ENCODE results near the gene PARN.
"Not testable (repeated sequence)": the region's sequence is repeated elsewhere in the genome, so short reads cannot be mapped to it uniquely, and the experiment has no call there.

The PARN gene, protein sequence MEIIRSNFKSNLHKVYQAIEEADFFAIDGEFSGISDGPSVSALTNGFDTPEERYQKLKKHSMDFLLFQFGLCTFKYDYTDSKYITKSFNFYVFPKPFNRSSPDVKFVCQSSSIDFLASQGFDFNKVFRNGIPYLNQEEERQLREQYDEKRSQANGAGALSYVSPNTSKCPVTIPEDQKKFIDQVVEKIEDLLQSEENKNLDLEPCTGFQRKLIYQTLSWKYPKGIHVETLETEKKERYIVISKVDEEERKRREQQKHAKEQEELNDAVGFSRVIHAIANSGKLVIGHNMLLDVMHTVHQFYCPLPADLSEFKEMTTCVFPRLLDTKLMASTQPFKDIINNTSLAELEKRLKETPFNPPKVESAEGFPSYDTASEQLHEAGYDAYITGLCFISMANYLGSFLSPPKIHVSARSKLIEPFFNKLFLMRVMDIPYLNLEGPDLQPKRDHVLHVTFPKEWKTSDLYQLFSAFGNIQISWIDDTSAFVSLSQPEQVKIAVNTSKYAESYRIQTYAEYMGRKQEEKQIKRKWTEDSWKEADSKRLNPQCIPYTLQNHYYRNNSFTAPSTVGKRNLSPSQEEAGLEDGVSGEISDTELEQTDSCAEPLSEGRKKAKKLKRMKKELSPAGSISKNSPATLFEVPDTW

DNA sequence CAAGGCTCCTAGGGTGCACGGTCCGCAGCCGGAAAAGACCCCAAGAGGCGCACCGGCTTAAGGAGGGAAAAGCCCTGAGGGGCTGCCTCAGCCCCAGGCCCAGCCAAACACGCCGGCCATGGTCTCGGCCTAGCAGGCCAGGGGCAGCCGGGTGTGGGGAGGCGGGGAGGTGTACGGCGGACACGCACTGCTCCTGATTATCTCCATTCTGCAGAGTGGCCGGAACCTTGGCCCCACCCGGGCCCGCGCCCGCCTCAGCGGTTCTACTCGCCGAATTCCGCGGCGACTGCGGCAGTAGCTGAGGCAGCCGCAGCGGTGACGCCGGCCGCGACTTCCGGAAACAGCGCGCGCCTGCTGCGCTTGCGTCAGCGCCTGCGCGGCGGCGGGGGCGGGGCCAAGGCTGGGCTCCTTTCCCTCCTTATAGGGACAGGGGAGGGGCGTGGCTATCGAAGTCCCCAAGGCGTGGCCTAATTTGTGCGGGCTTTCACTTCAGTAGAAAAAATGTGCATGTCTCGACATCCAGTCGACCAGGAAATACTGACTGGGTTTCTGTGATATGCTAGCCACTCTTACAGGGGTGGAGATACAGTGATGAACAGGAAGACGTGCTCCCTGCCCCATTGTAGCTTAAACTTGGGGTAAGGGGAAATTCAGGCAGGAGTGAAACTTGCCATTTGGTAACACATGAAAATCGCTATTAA lies at the start of gene PARN:
Gene PARN, minus strand, starts transcription at position 342 of the 701 bp plus-strand sequence. Its CDS starts 135 bp downstream, at position 207.
- peak; percentile 88 for DNase-seq

DNA sequence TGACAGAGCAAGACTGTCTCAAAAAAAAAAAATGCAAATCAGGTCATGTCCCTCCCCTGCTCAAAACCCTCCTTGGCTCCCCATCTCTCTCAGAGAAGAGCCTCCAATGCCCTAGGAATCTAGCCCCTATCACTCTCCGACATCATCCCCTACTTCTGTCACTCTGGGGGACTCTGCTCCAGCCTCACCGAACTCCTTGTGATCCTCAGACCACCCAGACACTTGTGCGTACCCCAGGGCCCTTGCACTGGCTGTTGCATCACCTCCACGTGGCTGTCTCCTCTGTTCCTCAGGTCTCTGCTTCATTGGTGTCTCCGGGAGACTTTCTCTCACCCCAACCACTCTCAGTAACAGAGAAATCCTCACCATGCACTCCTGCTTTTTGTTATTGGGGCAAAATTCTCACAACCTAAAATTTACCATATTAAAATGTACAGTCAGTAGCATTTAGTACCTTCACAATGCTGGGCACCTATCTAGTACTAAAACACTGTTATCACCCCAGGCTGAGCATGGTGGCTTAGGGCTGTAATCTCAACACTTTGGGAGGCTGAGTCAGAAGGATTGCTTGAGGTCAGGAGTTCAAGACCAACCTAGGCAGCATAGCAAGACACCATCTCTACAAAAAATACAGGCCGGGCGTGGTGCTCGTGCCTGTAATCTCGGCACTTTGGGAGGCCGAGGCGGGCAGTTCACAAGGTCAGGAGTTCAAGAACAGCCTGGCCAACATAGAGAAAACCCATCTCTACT lies 48.9 kb upstream of the PARN start:
- no peak for DNase-seq

DNA sequence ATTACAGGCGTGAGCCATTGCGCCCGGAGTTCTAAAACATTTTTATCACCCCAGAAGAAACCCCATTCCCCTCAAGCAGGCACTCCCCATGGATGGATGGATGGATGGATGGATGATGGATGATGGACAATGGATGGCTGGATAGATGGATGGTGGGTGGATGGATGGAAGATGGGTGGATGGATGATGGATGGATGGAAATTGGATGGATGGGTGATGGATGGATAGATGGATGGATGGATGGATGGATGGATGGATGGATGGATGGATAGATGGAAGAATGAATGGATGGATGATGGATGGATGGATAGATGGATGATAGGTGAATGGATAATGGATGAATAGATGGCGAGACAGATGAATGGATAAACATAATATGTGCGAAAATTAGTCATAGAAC lies 47.6 kb upstream of the PARN start:
- DNase-seq = no peak

DNA sequence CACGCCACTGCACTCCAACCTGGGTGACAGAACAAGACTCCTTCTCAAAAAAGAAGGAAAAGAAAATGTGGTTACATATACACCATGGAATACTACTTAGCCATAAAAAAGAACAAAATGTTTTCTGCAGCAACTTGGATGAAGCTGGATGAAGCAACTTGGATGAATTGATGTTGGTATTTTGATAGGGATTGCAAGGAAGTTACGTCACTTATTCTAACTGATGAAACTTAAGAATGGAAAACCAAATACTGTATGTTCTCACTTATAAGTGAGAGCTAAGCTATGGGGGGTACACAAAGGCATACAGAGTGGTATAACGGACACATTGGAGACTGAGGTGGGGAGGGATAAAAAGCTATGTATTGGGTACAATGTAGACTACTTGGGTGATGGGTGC lies 46.6 kb upstream of the PARN start:
- no peak for DNase-seq

DNA sequence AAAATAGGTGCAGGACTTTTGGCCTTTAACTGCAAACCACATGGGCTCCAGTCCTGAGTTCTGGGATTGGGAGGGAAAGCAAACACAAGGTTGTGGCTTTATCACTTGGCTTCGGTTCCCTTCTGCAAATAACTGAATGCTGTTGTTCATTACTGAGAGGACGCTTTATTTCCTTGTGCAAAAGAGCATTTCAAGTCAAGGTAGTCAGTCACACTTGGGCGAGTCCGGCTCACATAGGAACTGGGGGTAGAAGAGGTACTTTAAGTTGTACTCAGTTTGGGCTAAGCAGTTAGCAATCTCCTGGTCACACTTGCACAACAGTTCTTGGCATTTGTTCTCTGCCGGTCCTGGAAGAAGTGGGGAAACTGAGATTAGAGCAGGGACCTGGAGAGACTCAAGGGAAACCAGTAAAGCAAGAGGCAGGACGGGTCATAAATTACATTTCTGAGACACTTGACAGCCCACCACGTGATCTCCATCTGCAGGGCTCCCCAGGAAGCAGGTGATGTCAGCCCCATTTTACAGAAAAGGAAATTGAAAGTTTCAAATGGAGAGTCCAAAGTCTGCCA lies 42.4 kb upstream of the PARN start:
- DNase-seq = peak; percentile 7

DNA sequence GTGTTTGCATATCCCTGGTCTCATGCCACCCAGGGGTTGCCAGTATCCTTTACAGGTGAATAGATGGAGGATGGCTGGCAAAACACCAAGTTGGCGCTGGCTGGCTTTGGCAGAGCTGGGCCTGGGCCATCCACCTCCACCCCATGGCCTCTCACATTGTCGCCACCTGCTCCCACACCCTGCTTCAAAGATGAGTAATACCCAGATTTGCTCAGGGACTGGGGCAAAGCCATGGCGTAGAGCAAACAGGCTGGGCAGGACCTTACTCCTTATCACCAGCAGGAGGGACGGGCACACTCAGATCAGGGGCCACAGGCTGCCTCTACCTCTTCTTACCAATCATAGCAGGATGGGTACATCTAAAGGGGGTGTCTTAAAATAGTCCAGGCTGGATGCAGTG lies 39.7 kb upstream of the PARN start:
- DNase-seq = no peak

DNA sequence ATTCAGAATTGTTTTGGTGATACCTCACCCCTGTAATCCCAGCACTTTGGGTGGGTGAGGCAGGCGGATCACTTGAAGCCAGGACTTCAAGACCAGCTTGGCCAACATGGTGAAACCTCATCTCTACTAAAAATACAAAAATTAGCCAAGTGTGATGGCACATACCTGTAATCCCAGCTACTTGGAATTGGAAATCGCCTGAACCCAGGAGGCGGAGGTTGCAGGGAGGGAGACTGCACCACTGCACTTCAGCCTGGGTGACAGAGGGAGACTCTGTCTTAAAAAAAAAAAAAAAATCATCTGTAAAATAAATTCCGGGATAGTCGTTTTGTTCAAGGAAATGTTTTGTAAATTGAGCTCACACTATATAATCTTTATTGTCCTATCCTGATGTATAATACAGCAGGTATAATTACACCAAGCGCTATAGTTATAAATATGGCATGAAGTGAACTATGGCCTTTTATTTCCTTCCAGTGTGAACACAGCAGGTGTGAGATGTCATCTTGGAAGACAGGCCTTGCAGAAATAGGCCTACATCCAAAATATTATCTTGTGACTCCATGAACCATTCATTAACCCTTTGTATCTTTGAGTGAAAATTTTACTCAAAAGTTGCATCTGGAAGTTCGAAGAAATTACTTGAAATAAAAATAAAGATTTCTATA lies 38.6 kb upstream of the PARN start:
- DNase-seq = no peak

DNA sequence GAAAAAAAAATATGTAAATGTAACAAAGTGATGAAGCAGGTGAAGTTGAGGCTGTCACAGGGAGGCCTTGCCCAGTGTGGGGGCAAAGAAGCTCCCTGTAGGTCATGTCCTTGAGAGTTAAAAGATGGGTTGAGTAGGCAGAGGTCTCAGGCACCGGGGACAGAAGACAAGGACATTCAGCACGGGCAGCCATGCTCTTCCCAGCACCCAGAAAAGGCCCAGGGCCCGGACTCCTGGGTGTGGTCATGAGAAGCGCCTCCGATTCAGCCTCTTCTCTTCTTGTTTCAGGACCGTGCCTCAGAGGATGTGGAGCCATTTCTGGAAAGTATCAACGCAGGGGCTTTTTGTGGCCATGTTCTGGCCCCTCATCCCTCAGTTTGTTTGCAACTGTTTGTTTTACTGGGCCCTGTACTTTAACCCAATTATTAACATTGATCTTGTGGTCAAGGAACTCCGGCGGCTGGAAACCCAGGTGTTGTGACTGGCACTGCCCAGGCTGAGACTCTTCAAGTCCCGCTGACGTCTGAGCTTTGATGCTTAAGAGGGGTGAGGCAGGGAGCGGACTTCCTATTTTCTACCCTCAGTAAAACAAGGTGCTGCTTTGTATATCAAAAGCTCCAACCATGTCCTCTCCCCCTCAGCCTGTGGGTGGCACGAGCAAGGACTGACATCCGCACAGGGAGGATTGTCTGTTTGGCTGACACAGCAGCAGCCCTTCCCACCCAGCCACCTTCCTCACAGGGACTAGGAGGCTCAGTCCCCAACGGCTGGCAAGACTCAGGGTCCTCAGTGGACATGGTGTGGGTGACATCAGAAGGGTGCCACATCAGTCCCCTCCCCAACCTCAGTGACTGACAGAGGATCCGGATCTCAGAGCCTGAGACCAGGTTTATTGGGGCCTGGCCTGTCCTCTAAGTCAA lies 37.5 kb upstream of the PARN start:
- no peak for DNase-seq

DNA sequence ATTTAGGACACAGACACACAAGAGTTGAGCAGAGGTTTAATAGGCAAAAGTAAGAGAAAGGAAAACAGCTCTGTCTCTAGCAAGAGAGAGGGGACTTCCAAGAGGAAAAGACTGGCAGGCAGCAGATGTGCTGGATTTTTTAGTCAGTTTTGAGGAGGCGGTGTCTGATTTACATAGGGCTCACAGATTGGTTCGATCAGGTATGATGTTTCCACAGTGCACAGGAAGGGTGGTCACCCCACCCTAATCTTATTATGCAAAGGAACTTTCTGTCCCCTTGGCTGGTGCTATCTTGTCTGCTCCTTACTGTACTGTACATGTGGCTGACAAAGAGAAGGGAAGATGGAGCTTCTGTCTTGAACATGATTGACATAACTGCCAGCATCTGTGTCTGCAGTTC lies 28.0 kb upstream of the PARN start:
- DNase-seq = no peak

DNA sequence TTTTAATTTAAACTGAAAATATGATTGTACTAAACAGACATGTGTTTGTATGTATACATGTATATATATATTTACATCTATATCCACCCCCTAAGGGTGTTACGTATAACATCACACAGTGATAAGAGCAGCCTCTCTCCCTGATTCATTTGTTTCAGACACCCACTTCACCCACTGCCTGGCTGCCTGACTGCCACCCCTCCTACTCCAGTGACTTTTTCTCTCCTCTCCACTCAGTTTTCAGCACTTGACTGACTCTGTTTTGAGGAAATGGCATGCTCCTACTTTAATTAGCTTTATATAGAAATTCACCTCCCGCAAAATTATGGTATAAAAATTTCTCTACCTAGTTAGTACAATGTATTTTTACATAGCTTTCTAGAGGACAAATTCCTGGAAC lies 22.7 kb upstream of the PARN start:
- no peak for DNase-seq

DNA sequence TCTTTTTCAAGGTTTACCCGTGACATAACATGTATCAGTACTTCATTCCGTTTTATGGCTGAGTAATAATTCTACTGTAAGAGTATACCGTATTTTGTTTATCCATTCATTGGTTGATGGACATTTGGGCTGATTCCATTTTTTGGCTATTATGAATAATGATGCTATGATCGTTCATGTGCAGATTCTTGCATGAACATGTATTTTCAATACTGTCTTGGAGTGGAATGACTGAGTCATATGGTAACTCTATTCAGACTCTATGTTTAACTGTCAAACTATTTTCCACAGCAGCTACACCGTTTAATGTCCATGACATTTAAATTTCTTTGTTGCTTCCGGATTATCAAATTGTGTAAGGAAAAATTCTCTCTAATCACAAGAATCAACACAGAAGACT lies 20.6 kb upstream of the PARN start:
- no peak for DNase-seq

DNA sequence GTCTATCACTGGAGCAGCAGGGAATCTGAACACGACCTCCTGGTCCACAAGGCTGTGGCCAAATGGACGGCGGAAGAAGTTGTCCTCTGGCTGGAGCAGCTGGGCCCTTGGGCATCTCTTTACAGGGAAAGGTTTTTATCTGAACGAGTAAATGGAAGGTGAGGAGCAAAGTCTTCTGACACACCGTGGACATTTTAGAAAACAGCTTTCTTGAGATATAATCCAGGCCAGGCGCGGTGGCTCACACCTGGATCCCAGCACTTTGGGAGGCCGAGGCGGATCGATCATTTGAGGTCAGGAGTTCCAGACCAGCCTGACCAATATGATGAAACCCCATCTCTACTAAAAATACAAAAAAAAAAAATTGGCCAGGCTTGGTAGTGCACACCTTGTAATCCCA lies 19.8 kb upstream of the PARN start:
- DNase-seq = no peak

DNA sequence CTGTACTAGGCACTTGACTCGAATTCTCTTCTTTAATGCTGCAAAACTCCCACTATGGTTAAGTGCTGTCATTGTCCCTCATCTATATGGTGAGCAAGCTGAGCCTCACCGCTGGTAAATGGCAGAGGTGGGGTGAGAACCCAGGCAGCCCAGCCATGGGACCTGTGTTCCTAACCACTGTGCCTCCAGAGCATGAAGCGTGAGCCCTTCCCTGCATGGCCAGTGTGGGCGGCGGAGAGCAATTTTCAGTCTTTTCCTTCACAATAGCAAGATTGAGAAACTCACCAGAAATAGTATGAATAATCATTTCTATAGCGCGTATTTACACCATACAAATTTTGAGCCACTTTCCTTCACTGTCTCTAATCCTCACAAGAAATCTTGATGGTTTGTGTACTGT lies 11.9 kb upstream of the PARN start:
- DNase-seq = no peak

DNA sequence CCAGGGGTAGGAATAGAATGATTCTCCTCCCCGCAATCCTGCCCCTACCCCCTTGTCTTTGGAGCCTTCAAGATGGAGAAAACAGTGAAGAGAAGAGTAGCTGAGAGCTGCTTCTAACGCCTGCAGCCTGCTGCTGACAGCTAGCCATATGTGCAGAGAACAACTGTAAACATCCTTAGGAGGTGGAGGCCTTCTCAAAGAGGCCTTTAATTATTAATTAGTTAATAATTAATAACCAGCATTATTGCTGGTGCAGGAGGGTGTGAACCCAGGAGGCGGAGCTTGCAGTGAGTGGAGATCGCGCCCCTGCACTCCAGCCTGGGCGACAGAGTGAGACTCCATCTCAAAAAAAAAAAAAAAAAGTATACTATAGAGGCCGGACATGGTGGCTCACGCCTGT lies 11.1 kb upstream of the PARN start:
- DNase-seq = no peak

DNA sequence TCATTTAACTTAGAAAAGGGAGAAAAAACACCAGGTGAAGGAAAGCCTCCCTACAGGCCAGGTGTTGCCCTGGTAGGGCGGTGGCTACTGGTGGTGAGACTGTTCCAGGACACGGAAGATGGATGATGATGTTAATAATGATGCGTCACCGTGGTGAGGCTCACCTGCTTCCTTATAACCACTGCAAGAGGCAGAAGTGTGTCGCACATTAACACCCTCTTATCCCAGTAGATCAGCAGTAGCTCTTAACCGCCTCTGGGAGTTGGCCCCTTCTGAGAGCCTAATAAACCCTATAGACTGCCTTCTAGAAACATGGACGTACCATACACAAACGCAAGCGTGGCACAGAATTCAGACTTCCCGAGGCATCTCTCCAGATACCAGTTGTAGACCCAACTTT lies 10.5 kb upstream of the PARN start:
- no peak for DNase-seq

DNA sequence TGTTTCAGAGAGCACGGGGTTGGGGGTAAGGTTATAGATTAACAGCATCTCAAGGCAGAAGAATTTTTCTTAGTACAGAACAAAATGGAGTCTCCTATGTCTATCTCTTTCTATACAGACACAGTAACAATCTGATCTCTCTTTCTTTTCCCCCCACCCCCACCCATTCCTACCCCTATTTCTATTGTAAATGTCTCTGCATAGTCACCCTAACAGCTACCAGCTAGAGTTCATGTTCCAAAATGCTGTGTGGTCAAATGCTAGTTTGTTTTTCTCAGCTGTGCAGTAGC lies 6.8 kb upstream of the PARN start:
- not testable (repeated sequence) for DNase-seq

DNA sequence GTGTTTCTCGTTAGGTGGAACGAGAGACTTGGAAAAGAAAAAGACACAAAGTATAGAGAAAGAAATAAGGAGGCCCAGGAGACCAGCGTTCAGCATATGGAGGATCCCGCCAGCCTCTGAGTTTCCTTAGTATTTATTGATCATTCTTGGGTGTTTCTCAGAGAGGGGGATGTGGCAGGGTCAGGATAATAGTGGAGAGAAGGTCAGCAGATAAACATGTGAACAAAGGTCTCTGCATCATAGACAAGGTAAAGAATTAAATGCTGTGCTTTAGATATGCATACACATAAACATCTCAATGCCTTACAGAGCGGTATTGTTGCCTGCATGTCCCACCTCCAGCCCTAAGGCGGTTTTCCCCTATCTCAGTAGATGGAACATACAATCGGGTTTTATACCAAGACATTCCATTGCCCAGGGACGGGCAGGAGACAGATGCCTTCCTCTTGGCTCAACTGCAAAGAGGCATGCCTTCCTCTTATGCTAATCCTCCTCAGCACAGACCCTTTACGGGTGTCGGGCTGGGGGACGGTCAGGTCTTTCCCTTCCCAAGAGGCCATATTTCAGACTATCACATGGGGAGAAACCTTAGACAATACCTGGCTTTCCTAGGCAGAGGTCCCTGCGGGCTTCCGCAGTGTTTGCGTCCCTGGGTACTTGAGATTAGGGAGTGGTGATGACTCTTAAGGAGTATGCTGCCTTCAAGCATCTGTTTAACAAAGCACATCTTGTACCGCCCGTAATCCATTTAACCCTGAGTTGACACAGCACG lies 6.3 kb upstream of the PARN start:
- peak; percentile 1 for DNase-seq

DNA sequence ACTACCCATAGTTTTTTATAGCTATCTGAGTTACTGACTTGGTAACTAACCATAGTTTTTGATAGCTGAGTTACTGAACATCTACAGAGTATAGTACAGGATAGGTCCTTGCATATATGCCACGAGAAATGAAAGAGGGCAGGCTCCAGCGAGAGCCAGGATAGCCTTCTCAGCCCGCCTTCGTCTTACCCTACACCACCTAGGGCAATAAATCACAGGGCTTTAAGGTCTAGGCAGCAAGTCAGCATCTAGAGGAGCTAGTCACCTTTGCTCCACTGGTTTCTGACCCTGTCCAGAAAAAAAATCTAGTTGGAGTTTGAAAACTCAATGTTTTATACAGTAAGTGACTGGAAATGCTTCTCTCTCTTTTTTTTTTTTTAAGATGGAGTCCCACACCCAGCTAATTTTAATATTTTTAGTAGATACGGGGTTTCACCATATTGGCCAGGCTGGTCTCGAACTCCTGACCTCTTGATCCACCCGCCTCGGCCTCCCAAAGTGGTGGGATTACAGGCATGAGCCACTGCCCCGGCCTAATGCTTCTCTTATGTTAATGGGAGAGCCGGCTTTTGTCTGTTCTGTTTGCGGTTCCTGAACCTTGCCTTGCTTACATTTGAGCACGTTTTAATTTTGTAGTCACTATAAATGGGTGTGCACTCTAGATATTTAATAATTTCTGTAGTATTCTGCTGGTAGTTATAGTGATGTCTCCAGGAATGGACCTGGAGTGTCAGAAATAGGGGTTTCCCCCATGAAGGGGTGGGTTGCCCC lies 5.5 kb upstream of the PARN start:
- no peak for DNase-seq

DNA sequence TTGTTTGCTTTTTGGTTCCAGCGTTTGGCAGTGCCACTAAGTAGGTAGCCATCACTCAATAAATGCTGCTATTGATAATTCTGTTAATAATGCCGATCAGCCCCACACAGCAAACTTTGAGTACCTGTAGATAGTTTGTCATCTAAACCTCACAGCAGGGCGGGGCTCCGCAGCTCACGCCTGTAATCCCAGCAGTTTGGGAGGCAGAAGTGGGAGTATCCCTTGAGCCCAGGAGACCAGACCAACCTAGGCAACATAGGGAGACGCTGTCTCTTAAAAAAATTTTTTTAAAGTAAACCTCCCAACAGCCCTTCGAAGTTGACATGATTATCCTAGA lies 4.3 kb upstream of the PARN start:
- DNase-seq = no peak
